DLD1 (cell line): ENCODE measurements around the gene CDK3.

Experiments used
- in situ Hi-C: cut with HindIII; loops from 2 replicates; pipeline ENCODE4 v1.10.0; 2017; ENCODE audit warnings: low sequenced_read_pairs

The CDK3 gene

GRCh38 chr17:75987041-75987440, 13.6 kb upstream of the CDK3 start:
- in situ Hi-C loops = no loop called here

GRCh38 chr17:75991396-75991795, 9.3 kb upstream of the CDK3 start:
- in situ Hi-C loops = no loop called here

GRCh38 chr17:75994802-75995370, 5.8 kb upstream of the CDK3 start:
- in situ Hi-C loops = no loop called here

DNA sequence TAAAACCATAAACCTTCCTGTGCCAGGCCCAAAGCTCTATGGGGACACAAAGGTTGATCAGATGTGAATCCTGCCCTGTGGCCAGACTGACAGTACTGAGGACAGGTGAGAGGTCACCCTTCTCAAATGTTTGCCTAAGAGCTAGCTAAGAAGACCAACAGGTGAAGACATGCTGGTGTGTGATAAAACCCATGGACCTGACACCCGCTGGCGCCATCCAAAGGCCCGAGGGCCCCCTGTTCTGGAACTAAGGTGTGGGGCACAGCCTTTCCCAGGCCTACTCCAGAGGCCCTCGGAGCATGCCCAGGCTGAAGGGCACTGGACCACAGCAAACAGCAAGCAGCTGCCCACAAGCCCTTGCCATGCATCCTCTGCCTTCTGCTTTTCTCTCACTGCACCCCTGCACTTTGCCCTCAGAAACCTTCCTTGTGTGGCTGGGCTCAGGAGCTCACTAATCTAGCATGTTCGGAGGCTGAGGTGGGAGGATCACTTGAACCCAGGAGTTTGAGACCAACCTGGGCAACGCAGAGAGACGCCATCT, 5.2 kb upstream of the CDK3 start:
- in situ Hi-C loops = no loop called here

DNA sequence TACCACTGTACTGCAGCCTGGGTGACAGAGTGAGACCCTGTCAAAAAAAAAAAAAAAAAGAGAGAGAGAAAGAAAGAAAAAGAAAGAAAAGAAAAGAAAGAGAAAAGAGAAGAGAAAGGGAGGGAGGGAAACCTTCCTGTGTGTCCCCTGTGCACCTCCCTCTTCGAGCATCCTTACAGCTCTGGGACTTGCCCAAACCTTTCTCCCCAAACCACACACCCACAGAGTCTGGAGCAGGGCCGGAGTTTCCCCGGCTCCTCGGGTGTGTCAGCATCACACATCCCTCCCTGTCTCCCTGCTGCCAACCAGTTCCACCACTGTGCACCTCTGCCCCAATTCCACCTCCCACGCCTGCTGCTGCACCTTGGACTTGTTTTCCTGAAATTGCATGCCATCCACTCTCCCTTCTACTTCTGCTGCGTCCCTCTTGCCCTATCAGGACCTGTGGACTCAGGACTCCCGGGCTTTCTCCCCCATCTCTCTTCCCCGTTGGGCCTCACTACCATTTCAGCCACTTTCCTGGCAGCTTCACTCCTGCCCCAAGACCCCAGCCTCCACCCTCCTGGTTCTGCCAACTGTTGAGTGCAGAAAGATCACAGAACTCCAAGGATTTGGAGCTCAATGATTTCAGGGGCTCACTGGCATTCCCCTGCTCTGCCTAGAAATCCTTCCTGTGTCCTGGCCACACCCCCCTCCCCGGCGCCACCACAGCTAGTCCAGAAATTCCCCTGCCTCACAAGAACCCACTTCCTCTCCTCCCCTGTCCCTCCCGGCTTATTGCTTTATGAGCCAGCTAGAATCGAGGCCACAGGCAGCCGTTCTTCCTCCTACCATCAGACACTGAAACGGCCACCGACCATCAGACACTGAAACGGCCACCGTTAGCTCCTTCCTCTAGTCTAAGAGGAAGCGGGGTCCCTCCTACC, 3.7 kb upstream of the CDK3 start:
- in situ Hi-C loops = no loop called here

GRCh38 chr17:75998327-75998795, 2.3 kb upstream of the CDK3 start:
- in situ Hi-C loops = no loop called here

GRCh38 chr17:76000016-76000754, 470 bp upstream of the CDK3 start:
- in situ Hi-C loops = no loop called here

GRCh38 chr17:76002100-76002499, 1.4 kb downstream of the CDK3 start:
- in situ Hi-C loops = no loop called here

GRCh38 chr17:76003915-76004314, 3.3 kb downstream of the CDK3 start:
- in situ Hi-C loops = no loop called here

- in situ Hi-C loops = no loop called here
Measured at GRCh38 chr17:76004750-76005262, 4.2 kb downstream of the CDK3 start.

- in situ Hi-C loops = no loop called here
Measured at GRCh38 chr17:76005263-76006149, 4.9 kb downstream of the CDK3 start.

DNA sequence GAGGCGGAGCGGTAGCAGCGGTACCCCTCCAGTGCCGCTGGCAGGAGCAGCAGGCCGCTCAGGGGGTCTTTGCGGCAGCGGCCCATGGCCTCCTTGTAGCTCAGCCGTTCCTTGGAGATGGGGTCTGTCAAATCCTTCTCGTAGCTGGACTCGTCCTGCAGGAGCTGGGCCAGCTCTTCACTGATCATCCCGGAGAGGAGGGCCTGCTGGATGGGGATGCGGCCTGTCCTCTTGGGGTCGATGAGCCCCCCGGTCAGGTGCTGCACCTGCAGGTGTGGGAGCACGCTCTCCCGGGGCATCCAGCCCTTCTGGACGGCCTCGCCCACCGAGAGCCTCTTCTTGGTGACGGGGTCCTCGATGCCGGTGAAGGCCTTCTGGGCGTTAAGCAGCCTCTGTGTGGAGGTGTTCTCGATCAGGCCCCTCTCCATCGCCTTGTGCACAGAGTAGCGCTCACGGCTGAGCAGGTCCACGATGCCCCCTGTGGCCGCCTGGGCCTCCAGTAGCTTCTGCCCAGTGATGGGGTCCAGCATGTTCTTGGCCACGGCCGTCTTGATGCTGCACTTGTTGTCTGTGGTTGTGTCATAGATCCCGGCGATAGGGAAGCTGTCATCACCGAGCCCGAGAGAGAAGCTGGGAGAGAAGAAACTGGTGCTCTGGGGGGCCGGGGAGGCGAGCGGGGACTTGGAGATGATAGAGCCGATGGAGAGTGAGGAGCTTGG, 6.6 kb downstream of the CDK3 start:
- in situ Hi-C loops = no loop called here

- in situ Hi-C loops = no loop called here
Measured at GRCh38 chr17:76007850-76008165, 7.2 kb downstream of the CDK3 start.

DNA sequence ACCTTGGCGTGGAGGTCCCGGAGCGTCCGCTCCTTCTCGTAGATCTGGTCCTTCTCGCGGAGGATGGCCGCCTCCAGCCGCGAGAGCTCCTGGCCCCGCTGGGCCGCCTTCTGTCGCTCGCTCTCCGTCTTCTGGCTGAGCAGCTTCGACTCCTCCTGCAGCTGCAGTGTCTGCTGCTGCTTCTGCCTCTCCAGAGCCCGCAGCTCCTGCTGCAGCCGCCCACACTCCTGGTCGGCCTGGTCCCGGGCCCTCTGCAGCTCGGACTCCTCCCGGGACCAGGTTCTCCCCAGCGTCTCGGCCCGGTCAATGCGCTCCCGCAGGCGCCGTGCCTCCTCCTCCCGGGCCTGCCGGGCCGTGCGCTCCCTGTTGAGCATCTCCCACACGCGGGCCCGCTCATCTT, 7.6 kb downstream of the CDK3 start:
- in situ Hi-C loops = no loop called here

- in situ Hi-C loops = no loop called here
Measured at GRCh38 chr17:76008630-76009425, 8.2 kb downstream of the CDK3 start.

- in situ Hi-C loops = no loop called here
Measured at GRCh38 chr17:76009447-76009846, 8.8 kb downstream of the CDK3 start.

DNA sequence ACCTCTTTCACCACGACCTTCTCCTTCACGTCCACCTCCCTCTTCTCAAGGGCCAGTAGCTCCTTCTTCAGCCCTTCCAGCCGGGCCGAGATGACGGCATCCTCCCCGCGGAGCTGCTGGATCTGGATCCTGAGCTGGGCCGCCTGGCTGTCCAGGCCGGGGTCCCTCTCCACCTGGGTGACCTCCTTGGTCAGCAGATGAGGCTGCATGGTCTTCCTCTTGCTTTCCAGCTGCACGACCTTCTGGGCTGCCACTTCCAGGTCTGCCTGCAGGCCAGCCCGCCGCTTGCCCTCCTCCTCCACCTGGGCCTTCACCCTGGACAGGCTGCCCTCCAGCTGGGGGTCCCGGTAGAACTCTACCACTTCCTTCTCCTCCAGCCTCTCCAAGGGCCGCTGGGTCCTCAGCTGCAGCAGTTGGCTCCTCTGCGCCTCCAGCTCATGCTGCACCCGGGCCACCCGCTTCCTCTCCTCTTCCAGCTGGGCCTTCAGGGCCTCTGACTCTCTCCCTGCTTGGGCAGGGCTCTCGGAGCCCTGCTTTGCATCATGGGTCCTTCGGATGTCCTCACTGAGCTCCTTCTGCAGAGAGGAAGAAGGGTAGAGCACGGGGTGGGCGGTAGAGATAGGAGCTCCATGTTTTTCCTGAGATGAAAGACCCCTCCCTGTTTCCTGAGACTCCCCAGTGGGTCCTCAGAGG, 9.5 kb downstream of the CDK3 start:
- in situ Hi-C loops = no loop called here

- in situ Hi-C loops = no loop called here
Measured at GRCh38 chr17:76011951-76012350, 11.3 kb downstream of the CDK3 start.
